ENCODE data around the gene CIROP.

CIROP gene

GRCh38 chr14:23093991-23094665, 10.7 kb downstream of the CIROP start:
- no peak for DNase-seq (ENCODE audit: low read depth)

- no peak for DNase-seq (ENCODE audit: low read depth)
Measured at GRCh38 chr14:23093526-23093925, 11.3 kb downstream of the CIROP start.

- no peak for DNase-seq (ENCODE audit: low read depth)
Measured at GRCh38 chr14:23093104-23093503, 11.7 kb downstream of the CIROP start.

GRCh38 chr14:23091294-23092225, 13.2 kb downstream of the CIROP start:
- no peak for DNase-seq (ENCODE audit: low read depth)

- no peak for DNase-seq (ENCODE audit: low read depth)
Measured at GRCh38 chr14:23090254-23090636, 14.5 kb downstream of the CIROP start.

- no peak for DNase-seq (ENCODE audit: low read depth)
Measured at GRCh38 chr14:23089498-23090253, 15.1 kb downstream of the CIROP start.

- DNase-seq (ENCODE audit: low read depth), result no peak
Measured at GRCh38 chr14:23086565-23086964, 18.2 kb downstream of the CIROP start.

GRCh38 chr14:23085458-23085857, 19.3 kb downstream of the CIROP start:
- no peak for DNase-seq (ENCODE audit: low read depth)

- no peak for DNase-seq (ENCODE audit: low read depth)
Measured at GRCh38 chr14:23080474-23080873, 24.3 kb downstream of the CIROP start.

- DNase-seq (ENCODE audit: low read depth), result no peak
Measured at GRCh38 chr14:23079716-23080115, 25.1 kb downstream of the CIROP start.

- DNase-seq (ENCODE audit: low read depth), result no peak
Measured at GRCh38 chr14:23078692-23079116, 26.1 kb downstream of the CIROP start.

- no peak for DNase-seq (ENCODE audit: low read depth)
Measured at GRCh38 chr14:23077962-23078361, 26.8 kb downstream of the CIROP start.

GRCh38 chr14:23076785-23077408, 27.9 kb downstream of the CIROP start:
- DNase-seq (ENCODE audit: low read depth), result no peak

- DNase-seq (ENCODE audit: low read depth), result no peak
Measured at GRCh38 chr14:23074906-23075305, 29.9 kb downstream of the CIROP start.

- DNase-seq (ENCODE audit: low read depth), result no peak
Measured at GRCh38 chr14:23071921-23072539, 32.8 kb downstream of the CIROP start.

GRCh38 chr14:23071244-23071920, 33.4 kb downstream of the CIROP start:
- peak; percentile 67 for DNase-seq (ENCODE audit: low read depth)

- no peak for DNase-seq (ENCODE audit: low read depth)
Measured at GRCh38 chr14:23070262-23071129, 34.3 kb downstream of the CIROP start.

GRCh38 chr14:23069413-23069806, 35.4 kb downstream of the CIROP start:
- no peak for DNase-seq (ENCODE audit: low read depth)

- DNase-seq (ENCODE audit: low read depth), result peak; percentile 44
Measured at GRCh38 chr14:23068789-23069412, 35.9 kb downstream of the CIROP start.

Data from T-helper 22 cell (primary cell).